Esophagus muscularis mucosa (tissue), 4 donors: ENCODE data around the gene REEP5. TPM values are rescaled to one million over a fixed set of nuclear protein-coding genes. Genes with fewer than 3 reads are reported as not detected.
A peak's percentile ranks its signal among the peaks of the same experiment; 100 is the strongest.

ENCODE experiments used
- DNase-seq: peaks from one replicate; pipeline ENCODE4 v3.0.0-alpha.2; 2017; ENCODE audit errors: extremely low spot score
- H3K27ac ChIP-seq, 4 donors: fragments of 200-600 bp; sonication (generic); replicated peaks in 1 of 4; 1 replicate in 3 of 4; 2 replicates in 1 of 4; pipeline ENCODE4 v1.5.1; 2016 to 2019; ENCODE audit warnings: mild to moderate bottlenecking in 1 of 4
- H3K27me3 ChIP-seq, 4 donors: fragments of 200-600 bp; sonication (generic); one replicate each; pipeline versions ENCODE4 v1.5.1 to v1.6.0; 2016 to 2019
- H3K36me3 ChIP-seq, 4 donors: fragments of 200-600 bp; sonication (generic); one replicate each; pipeline ENCODE4 v1.5.1; 2016 to 2019
- H3K4me1 ChIP-seq, 4 donors: fragments of 200-600 bp; sonication (generic); one replicate each; pipeline ENCODE4 v1.5.1; 2016 to 2019
- H3K4me3 ChIP-seq, 4 donors: fragments of 200-600 bp; sonication (generic); 1 replicate in 2 of 4; 2 replicates in 2 of 4; pipeline ENCODE4 v1.5.1; 2016 to 2019; ENCODE audit warnings: mild to moderate bottlenecking in 4 of 4, moderate library complexity in 1 of 4
- H3K9me3 ChIP-seq, 4 donors: fragments of 200-600 bp; sonication (generic); 1 replicate in 3 of 4; 2 replicates in 1 of 4; pipeline ENCODE4 v1.5.1; 2016 to 2019
- CTCF ChIP-seq, 3 experiments: fragments of 200-600 bp in 2 of 3; fragments of 450-650 bp in 1 of 3; sonication (generic) in 2 of 3; IDR thresholded peaks; one replicate each; pipeline ENCODE4 v1.5.1; 2017 to 2019; ENCODE audit warnings: antibody characterized with exemption in 3 of 3, mild to moderate bottlenecking in 2 of 3, moderate library complexity in 1 of 3
- EP300 ChIP-seq: sonication (generic); formaldehyde crosslinking; IDR thresholded peaks from one replicate; pipeline ENCODE4 v1.6.1; 2017; ENCODE audit warnings: antibody characterized with exemption
- POLR2A ChIP-seq: fragments of 450-650 bp; IDR thresholded peaks from one replicate; pipeline ENCODE4 v1.6.1; 2017; ENCODE audit warnings: antibody characterized with exemption, moderate library complexity, mild to moderate bottlenecking, low read depth
- POLR2AphosphoS5 ChIP-seq, 2 donors: sonication (generic); formaldehyde crosslinking; IDR thresholded peaks; one replicate each; pipeline ENCODE4 v1.6.1; 2017; ENCODE audit warnings: antibody characterized with exemption in 2 of 2
- WGBS: methylation state at CpG from one replicate; pipeline ENCODE4 v1.1.5; 2018; 5-methylcytosine and 5-hydroxymethylcytosine counted together
- intact Hi-C: fragments of 100-400 bp; cut with DNase I; formaldehyde crosslinking; loops from one replicate; pipeline ENCODE4 v1.15.1; 2023
- total RNA-seq, 4 donors: library from RNA; depleted of rRNA; stranded (reverse); fragments of >200 nt; gene quantifications; one replicate each; pipeline versions ENCODE4 v1.1.0 to v1.2.1, GENCODE V29; 2016

REEP5 gene
- total RNA-seq, 4 donors from 2014 or later: 53.0 to 73.6 (median 62.2) TPM

DNA sequence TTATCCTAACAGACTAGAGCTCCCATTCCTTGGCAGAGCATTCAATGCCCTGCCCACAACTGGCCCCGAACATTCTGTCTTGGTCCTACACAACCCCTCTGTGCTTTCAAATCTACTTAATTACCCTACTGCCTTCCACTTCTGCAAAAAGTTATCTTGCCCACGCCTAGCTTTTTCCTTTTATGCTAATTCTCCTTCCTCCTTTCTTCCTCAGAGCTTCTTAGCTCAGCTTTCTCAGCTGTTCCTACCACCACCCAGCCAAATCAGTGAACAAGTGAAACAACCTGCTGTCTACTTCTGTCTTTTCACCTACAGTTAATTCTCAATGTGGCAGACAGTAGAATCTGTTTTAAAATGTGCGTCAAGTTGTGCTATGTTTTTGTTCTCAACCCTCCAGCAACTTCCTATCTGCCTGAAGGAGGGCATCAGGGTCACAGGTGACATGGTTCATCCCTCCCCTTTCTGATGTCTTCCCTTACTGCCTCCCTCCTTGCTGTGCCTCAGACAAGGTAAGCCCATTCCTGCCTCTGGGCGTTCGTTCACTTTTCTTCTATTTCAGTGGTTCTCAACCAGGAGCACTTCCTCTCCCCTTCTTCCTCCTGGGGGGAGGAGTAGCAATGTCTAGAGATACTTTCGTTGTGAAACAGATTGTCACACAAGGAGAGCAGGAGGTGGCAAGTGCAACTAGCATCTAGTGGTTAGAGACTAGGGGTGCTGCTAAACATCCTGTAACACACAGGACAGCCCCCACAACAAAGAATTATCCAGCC lies 1.3 kb upstream of the REEP5 start:
- intact Hi-C loops: loop anchor here (2.0 to 5.0 kb wide), 2 partner anchors 41 to 61 kb away; partner anchors contain the start of gene SRP19
- Histone ChIP-seq H3K9me3 (no peaks in the 10 kb centered on the region), H3K4me3 (peak overlapping the region in 2 of 4 donors; percentile 76 to 98), H3K4me1 (peaks cover 29 to 41% (median 38%) of the 10 kb centered on the region in 4 donors), H3K27ac (peak overlapping the region in 2 of 4 donors; percentile 98 to 99), H3K36me3 (peaks cover 0 to 15% (median 8%) of the 10 kb centered on the region in 4 donors), H3K27me3 (no peaks in the 10 kb centered on the region)
- WGBS: 60% methylated on average over 6 of the region's 6 CpGs
- no peak for DNase-seq
- TF ChIP-seq POLR2AphosphoS5 (IDR thresholded peaks at IDR 0.05): no peak
- TF ChIP-seq POLR2A: no peak
- TF ChIP-seq CTCF (IDR thresholded peaks at IDR 0.05): no peak
- no peak for TF ChIP-seq EP300

- H3K27ac ChIP-seq: peak overlapping the region; percentile 97 to 99 (median 98)
- no peaks in the 10 kb centered on the region for H3K27me3 ChIP-seq
- intact Hi-C loops: loop anchor here (5.0 kb wide), 1 partner anchor 59 kb away; the partner anchor contains the start of gene SRP19
- peak overlapping the region; percentile 76 to 98 (median 97) for H3K4me3 ChIP-seq
- H3K4me1 ChIP-seq: peaks cover 50 to 62% (median 58%) of the 10 kb centered on the region in 4 donors
- TF ChIP-seq EP300 (no peak), POLR2AphosphoS5 (IDR thresholded peaks at IDR 0.05) (peak in 1 of 2 donors; percentile 9), CTCF (IDR thresholded peaks at IDR 0.05) (peak in 1 of 3 experiments; percentile 7), POLR2A (no peak)
- peaks cover 4 to 30% (median 22%) of the 10 kb centered on the region in 4 donors for H3K36me3 ChIP-seq
- DNase-seq: no peak
- under 1% methylated on average over 42 of the region's 68 CpGs for WGBS
- H3K9me3 ChIP-seq: no peaks in the 10 kb centered on the region
These were observed 798 bp downstream of the REEP5 start for GRCh38 chr5:112921026-112921832.

DNA sequence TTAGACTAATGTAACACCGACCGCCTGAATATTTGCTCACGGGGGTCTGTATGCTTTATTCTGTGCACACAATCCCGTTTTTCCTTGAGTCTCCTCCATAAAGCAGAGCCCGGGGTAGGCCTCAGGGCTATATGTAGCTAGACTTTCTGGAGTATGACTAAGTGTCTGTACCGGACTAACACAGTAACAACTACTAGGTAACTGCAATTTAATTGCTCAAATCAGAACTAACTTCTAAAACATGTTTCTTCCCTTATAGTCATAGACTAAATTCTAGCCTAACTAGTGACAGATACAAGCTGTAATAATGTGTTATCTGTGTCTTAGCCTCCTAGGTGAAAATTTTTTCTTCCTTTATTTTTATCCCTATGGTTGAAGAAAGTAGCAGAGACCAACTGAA lies 2.1 kb downstream of the REEP5 start:
- Histone ChIP-seq H3K9me3 (no peaks in the 10 kb centered on the region), H3K27me3 (no peaks in the 10 kb centered on the region), H3K4me3 (no peak overlapping the region), H3K27ac (no peak overlapping the region), H3K36me3 (peaks cover 4 to 36% (median 22%) of the 10 kb centered on the region in 4 donors), H3K4me1 (peaks cover 59 to 71% (median 70%) of the 10 kb centered on the region in 4 donors)
- intact Hi-C loops: loop anchor here (5.0 kb wide), 1 partner anchor 58 kb away; the partner anchor contains the start of gene SRP19
- DNase-seq: no peak
- WGBS: 94% methylated on average over 6 of the region's 6 CpGs
- TF ChIP-seq POLR2AphosphoS5 (IDR thresholded peaks at IDR 0.05) (no peak), EP300 (no peak), POLR2A (no peak), CTCF (IDR thresholded peaks at IDR 0.05) (no peak)

- Histone ChIP-seq H3K27me3 (no peaks in the 10 kb centered on the region), H3K9me3 (no peaks in the 10 kb centered on the region), H3K4me3 (no peak overlapping the region), H3K27ac (no peak overlapping the region), H3K36me3 (peaks cover 4 to 47% (median 22%) of the 10 kb centered on the region in 4 donors), H3K4me1 (peaks cover 66 to 82% (median 74%) of the 10 kb centered on the region in 4 donors)
- intact Hi-C loops: no loop called here
- 32% methylated on average over 1 of the region's 1 CpG for WGBS
- no peak for DNase-seq
- TF ChIP-seq CTCF (IDR thresholded peaks at IDR 0.05): no peak
- no peak for TF ChIP-seq EP300
- TF ChIP-seq POLR2AphosphoS5 (IDR thresholded peaks at IDR 0.05): no peak
- TF ChIP-seq POLR2A: no peak
These were observed 3.3 kb downstream of the REEP5 start for GRCh38 chr5:112918679-112919078.
